Measurements from ENCODE around the gene THOC2. TPM values are rescaled to one million over a fixed set of nuclear protein-coding genes. Genes with fewer than 3 reads are reported as not detected.
"Not testable (repeated sequence)": the region's sequence is repeated elsewhere in the genome, so short reads cannot be mapped to it uniquely, and the experiment has no call there.

THOC2 gene
- total and polyA plus RNA-seq, 9 donors = 48.5 to 67.8 (median 56.4) TPM

GRCh38 chrX:123757794-123758193, 24.9 kb upstream of the THOC2 start:
- H3K9me3 ChIP-seq (replicated peaks; ENCODE audit: control insufficient read depth, low read depth, low read length); H3K4me1 ChIP-seq (ENCODE audit: control insufficient read depth, insufficient read depth, low read length); H3K36me3 ChIP-seq (ENCODE audit: control insufficient read depth, insufficient read depth, low read length); DNase-seq; H3K4me3 ChIP-seq (ENCODE audit: low read length); H3K27me3 ChIP-seq (ENCODE audit: control insufficient read depth, insufficient read depth, low read length); H3K27ac ChIP-seq (ENCODE audit: low read length): not testable (repeated sequence)
- no CpG with 5 or more reads among the region's 1 CpG for WGBS (ENCODE audit: insufficient coverage)

- H3K4me1 ChIP-seq (ENCODE audit: control insufficient read depth, insufficient read depth, low read length) = no peaks in the 10 kb centered on the region
- no peak overlapping the region for H3K27ac ChIP-seq (ENCODE audit: low read length)
- peak; percentile 73 for DNase-seq
- no peak overlapping the region for H3K4me3 ChIP-seq (ENCODE audit: low read length)
- H3K27me3 ChIP-seq (ENCODE audit: control insufficient read depth, insufficient read depth, low read length) = no peaks in the 10 kb centered on the region
- no peaks in the 10 kb centered on the region for H3K36me3 ChIP-seq (ENCODE audit: control insufficient read depth, insufficient read depth, low read length)
- H3K9me3 ChIP-seq (replicated peaks; ENCODE audit: control insufficient read depth, low read depth, low read length) = peaks cover 3% of the 10 kb centered on the region
Observed at GRCh38 chrX:123756320-123756719, 23.5 kb upstream of the THOC2 start.

- Histone ChIP-seq H3K4me1 (ENCODE audit: control insufficient read depth, insufficient read depth, low read length) (no peaks in the 10 kb centered on the region), H3K36me3 (ENCODE audit: control insufficient read depth, insufficient read depth, low read length) (no peaks in the 10 kb centered on the region), H3K9me3 (replicated peaks; ENCODE audit: control insufficient read depth, low read depth, low read length) (peaks cover 3% of the 10 kb centered on the region), H3K27ac (ENCODE audit: low read length) (no peak overlapping the region), H3K4me3 (ENCODE audit: low read length) (no peak overlapping the region), H3K27me3 (ENCODE audit: control insufficient read depth, insufficient read depth, low read length) (no peaks in the 10 kb centered on the region)
- 100% methylated on average over 1 of the region's 2 CpGs for WGBS (ENCODE audit: insufficient coverage)
- no peak for DNase-seq
Observed at GRCh38 chrX:123755107-123755506, 22.3 kb upstream of the THOC2 start.

GRCh38 chrX:123753656-123754350, 21.0 kb upstream of the THOC2 start:
- H3K27me3 ChIP-seq (ENCODE audit: control insufficient read depth, insufficient read depth, low read length) = no peaks in the 10 kb centered on the region
- H3K27ac ChIP-seq (ENCODE audit: low read length) = no peak overlapping the region
- H3K36me3 ChIP-seq (ENCODE audit: control insufficient read depth, insufficient read depth, low read length) = no peaks in the 10 kb centered on the region
- DNase-seq = no peak
- WGBS (ENCODE audit: insufficient coverage) = 89% methylated on average over 5 of the region's 8 CpGs
- no peak overlapping the region for H3K4me3 ChIP-seq (ENCODE audit: low read length)
- H3K4me1 ChIP-seq (ENCODE audit: control insufficient read depth, insufficient read depth, low read length) = no peaks in the 10 kb centered on the region
- peaks cover 1% of the 10 kb centered on the region for H3K9me3 ChIP-seq (replicated peaks; ENCODE audit: control insufficient read depth, low read depth, low read length)

- Histone ChIP-seq H3K27ac (ENCODE audit: low read length) (no peak overlapping the region), H3K36me3 (ENCODE audit: control insufficient read depth, insufficient read depth, low read length) (no peaks in the 10 kb centered on the region), H3K4me1 (ENCODE audit: control insufficient read depth, insufficient read depth, low read length) (no peaks in the 10 kb centered on the region), H3K9me3 (replicated peaks; ENCODE audit: control insufficient read depth, low read depth, low read length) (no peaks in the 10 kb centered on the region), H3K4me3 (ENCODE audit: low read length) (no peak overlapping the region), H3K27me3 (ENCODE audit: control insufficient read depth, insufficient read depth, low read length) (no peaks in the 10 kb centered on the region)
- peak; percentile 25 for DNase-seq
- no CpG with 5 or more reads among the region's 2 CpGs for WGBS (ENCODE audit: insufficient coverage)
Observed at GRCh38 chrX:123749643-123750042, 16.8 kb upstream of the THOC2 start.

- Histone ChIP-seq H3K27me3 (ENCODE audit: control insufficient read depth, insufficient read depth, low read length) (no peaks in the 10 kb centered on the region), H3K9me3 (replicated peaks; ENCODE audit: control insufficient read depth, low read depth, low read length) (no peaks in the 10 kb centered on the region), H3K36me3 (ENCODE audit: control insufficient read depth, insufficient read depth, low read length) (no peaks in the 10 kb centered on the region), H3K4me1 (ENCODE audit: control insufficient read depth, insufficient read depth, low read length) (no peaks in the 10 kb centered on the region), H3K4me3 (ENCODE audit: low read length) (no peak overlapping the region), H3K27ac (ENCODE audit: low read length) (no peak overlapping the region)
- DNase-seq = no peak
- no CpG with 5 or more reads among the region's 3 CpGs for WGBS (ENCODE audit: insufficient coverage)
Observed at GRCh38 chrX:123745511-123745910, 12.7 kb upstream of the THOC2 start.

GRCh38 chrX:123743312-123743711, 10.5 kb upstream of the THOC2 start:
- DNase-seq = no peak
- Histone ChIP-seq H3K27me3 (ENCODE audit: control insufficient read depth, insufficient read depth, low read length) (no peaks in the 10 kb centered on the region), H3K4me1 (ENCODE audit: control insufficient read depth, insufficient read depth, low read length) (no peaks in the 10 kb centered on the region), H3K4me3 (ENCODE audit: low read length) (no peak overlapping the region), H3K36me3 (ENCODE audit: control insufficient read depth, insufficient read depth, low read length) (no peaks in the 10 kb centered on the region), H3K9me3 (replicated peaks; ENCODE audit: control insufficient read depth, low read depth, low read length) (no peaks in the 10 kb centered on the region), H3K27ac (ENCODE audit: low read length) (no peak overlapping the region)
- WGBS (ENCODE audit: insufficient coverage) = no CpG with 5 or more reads among the region's 1 CpG

- Histone ChIP-seq H3K27me3 (ENCODE audit: control insufficient read depth, insufficient read depth, low read length) (no peaks in the 10 kb centered on the region), H3K9me3 (replicated peaks; ENCODE audit: control insufficient read depth, low read depth, low read length) (no peaks in the 10 kb centered on the region), H3K4me3 (ENCODE audit: low read length) (no peak overlapping the region), H3K27ac (ENCODE audit: low read length) (no peak overlapping the region), H3K4me1 (ENCODE audit: control insufficient read depth, insufficient read depth, low read length) (no peaks in the 10 kb centered on the region), H3K36me3 (ENCODE audit: control insufficient read depth, insufficient read depth, low read length) (no peaks in the 10 kb centered on the region)
- WGBS (ENCODE audit: insufficient coverage) = no CpG with 5 or more reads among the region's 1 CpG
- no peak for DNase-seq
Observed at GRCh38 chrX:123742440-123742839, 9.6 kb upstream of the THOC2 start.

GRCh38 chrX:123740536-123740935, 7.7 kb upstream of the THOC2 start:
- 66% methylated on average over 3 of the region's 3 CpGs for WGBS (ENCODE audit: insufficient coverage)

GRCh38 chrX:123740006-123740405, 7.2 kb upstream of the THOC2 start:
- H3K36me3 ChIP-seq (ENCODE audit: control insufficient read depth, insufficient read depth, low read length) = no peaks in the 10 kb centered on the region
- H3K4me1 ChIP-seq (ENCODE audit: control insufficient read depth, insufficient read depth, low read length) = no peaks in the 10 kb centered on the region
- no peak for DNase-seq
- no peaks in the 10 kb centered on the region for H3K27me3 ChIP-seq (ENCODE audit: control insufficient read depth, insufficient read depth, low read length)
- H3K9me3 ChIP-seq (replicated peaks; ENCODE audit: control insufficient read depth, low read depth, low read length) = no peaks in the 10 kb centered on the region
- no peak overlapping the region for H3K4me3 ChIP-seq (ENCODE audit: low read length)
- H3K27ac ChIP-seq (ENCODE audit: low read length) = no peak overlapping the region
- no CpG with 5 or more reads among the region's 1 CpG for WGBS (ENCODE audit: insufficient coverage)

More at GRCh38 chrX:123740536-123740935, 7.7 kb upstream of the THOC2 start:
- Histone ChIP-seq H3K4me3 (ENCODE audit: low read length) (no peak overlapping the region), H3K4me1 (ENCODE audit: control insufficient read depth, insufficient read depth, low read length) (no peaks in the 10 kb centered on the region), H3K9me3 (replicated peaks; ENCODE audit: control insufficient read depth, low read depth, low read length) (no peaks in the 10 kb centered on the region), H3K36me3 (ENCODE audit: control insufficient read depth, insufficient read depth, low read length) (no peaks in the 10 kb centered on the region), H3K27ac (ENCODE audit: low read length) (no peak overlapping the region), H3K27me3 (ENCODE audit: control insufficient read depth, insufficient read depth, low read length) (no peaks in the 10 kb centered on the region)
- no peak for DNase-seq

- H3K27ac ChIP-seq (ENCODE audit: low read length) = no peak overlapping the region
- H3K36me3 ChIP-seq (ENCODE audit: control insufficient read depth, insufficient read depth, low read length) = no peaks in the 10 kb centered on the region
- DNase-seq = no peak
- no peak overlapping the region for H3K4me3 ChIP-seq (ENCODE audit: low read length)
- no peaks in the 10 kb centered on the region for H3K4me1 ChIP-seq (ENCODE audit: control insufficient read depth, insufficient read depth, low read length)
- no peaks in the 10 kb centered on the region for H3K9me3 ChIP-seq (replicated peaks; ENCODE audit: control insufficient read depth, low read depth, low read length)
- no peaks in the 10 kb centered on the region for H3K27me3 ChIP-seq (ENCODE audit: control insufficient read depth, insufficient read depth, low read length)
- no CpG with 5 or more reads among the region's 3 CpGs for WGBS (ENCODE audit: insufficient coverage)
Observed at GRCh38 chrX:123739474-123739873, 6.6 kb upstream of the THOC2 start.

Measured in muscle of leg (tissue), 11 donors.